ENCODE data around the gene UTY.
"Not testable (repeated sequence)": the region's sequence is repeated elsewhere in the genome, so short reads cannot be mapped to it uniquely, and the experiment has no call there.

Gene UTY

DNA sequence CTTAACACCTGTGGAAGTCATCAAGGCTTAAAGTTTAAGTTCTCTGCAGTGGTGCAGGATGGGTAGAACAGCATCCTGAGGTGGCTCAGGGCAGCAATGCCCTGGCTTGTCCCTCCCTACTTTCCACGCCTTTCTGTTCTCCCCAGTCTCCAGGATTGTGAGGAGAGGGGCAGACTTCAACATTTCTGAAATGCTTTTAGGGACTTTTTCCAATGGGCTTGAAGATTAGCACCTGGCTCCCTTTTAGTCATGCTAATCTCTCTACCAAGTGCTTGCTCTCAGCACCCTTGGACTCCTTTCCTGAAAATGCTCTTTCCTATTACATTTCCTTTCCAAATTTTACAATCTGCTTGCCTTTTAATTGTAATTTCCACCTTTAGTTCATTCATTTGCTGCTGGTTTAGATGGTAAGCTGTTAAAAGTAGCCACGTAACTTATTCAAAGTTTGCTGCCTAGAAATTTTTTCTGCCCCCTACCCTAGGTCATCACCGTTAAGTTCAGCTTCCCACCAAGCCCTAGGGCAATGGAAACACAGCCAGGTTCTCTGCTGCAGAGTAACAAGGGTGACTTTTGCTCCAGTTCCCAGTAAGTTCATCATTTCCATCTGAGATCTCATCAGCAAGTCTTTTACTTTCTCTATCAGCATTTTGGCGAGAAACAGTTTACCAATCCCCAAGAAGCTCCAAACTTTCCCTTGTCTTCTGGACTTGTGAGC is 183.5 kb downstream of the UTY start:
- no peak for DNase-seq

DNA sequence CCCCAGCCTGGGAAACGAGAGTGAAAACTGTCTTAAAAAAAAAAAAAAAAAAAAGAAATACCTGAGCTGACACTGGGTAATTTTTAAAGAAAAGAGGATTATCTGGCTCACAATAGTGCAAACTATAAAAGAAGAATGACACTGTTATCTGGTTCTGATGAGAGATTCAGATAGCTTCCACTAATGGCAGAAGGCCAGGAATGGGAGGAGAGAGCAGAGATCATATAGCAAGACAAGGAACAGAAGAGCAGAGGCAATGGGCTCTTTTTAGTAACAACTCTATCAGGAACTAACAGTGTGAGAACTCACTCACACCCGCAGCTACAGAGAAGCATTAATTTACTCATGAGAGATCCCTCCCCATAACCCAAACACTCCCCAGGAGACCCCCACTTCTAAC is 184.8 kb downstream of the UTY start:
- DNase-seq, result no peak

DNA sequence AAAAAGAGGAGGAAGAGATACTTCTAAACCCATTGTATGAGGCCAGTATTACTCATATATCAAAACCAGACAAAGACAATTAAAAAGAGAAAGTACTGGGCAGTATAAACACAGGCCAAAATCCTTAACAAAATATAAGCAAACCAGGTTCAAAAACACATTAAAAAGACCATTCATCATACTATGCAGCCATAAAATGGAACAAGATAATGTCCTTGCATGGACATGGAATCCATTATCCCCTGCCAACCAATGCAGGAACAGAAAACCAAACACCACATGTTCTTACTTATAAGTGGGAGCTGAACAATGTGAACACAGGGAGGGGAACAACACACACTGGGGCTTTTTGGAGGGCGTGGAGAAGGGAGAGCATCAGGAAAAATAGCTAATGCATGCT is 188.6 kb downstream of the UTY start:
- DNase-seq, result no peak

DNA sequence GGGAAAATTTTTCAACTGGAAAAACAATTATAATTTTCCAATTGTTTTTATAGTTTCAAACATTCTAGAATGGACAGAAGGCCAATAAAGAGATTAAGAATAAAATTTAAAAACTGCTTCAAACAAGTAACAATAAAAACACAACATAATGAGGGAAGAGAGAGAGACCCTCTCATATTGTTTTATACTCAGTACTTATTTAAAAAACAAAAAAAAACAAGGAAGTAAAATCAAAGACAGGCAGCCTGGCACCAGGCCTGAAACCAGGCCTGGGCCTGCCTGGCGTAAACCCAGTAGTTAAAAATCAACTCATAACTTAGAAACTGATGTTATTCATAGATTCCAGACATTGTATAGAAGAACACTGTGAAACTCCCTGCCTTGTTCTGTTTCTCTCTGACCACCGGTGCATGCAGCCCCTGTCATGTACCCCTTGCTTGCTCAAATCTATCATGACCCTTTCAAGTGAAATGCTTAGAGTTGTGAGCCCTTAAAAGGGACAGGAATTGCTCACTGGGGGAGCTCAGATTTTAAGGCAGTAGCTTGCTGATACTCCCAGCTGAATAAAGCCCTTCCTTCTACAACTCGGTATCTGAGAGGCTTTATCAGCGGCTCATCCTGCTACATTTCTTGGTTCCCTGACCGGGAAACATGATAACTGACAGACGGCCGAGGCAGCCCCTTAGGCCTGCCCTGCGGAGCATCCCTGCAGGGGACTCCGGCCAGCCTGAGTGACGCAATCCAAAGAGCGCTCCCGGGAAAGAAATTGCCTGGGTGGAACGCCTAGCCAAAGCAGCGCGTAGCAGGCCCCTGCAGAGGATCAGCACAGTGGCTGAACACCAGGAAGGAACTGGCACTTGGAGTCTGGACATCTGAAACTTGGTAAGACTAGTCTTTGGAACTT is 197.4 kb downstream of the UTY start:
- DNase-seq, result not testable (repeated sequence)

DNA sequence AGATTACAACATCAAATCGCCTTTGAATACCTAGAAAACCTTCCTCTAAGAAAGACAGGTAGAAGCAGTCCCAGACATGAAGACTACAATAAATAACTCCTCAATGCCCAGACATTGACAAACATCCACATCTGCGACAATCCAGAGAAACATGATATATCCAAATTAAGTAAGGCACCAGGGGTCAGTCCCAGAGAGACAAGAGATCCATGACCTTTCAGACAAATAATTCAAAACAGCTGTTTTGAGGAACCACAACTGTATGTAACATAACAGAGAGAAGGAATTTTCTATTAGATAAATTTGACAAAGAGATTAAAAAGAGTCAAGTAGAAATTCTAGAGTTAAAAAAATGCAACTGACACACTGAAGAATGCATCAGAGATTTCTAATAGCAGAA is 200.3 kb downstream of the UTY start:
- no peak for DNase-seq

DNA sequence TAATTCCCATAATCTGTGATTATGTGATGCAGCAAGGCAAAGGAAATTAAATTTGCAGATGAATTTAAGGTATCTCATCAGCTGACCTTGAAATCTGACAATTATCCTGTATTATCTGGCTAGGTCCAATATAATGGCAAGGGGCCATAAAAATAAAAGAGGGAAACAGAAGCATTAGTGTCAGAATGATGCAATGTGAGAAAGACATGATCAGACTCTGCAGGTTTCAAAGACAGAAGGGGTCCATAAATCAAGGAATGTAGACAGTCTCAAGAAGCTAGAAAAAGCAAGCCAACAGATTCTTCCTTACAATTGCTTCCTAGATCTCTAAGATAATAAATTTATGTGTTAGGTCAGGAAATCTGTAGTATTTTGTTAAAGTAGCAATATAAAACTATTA is 208.1 kb downstream of the UTY start:
- DNase-seq, result no peak

DNA sequence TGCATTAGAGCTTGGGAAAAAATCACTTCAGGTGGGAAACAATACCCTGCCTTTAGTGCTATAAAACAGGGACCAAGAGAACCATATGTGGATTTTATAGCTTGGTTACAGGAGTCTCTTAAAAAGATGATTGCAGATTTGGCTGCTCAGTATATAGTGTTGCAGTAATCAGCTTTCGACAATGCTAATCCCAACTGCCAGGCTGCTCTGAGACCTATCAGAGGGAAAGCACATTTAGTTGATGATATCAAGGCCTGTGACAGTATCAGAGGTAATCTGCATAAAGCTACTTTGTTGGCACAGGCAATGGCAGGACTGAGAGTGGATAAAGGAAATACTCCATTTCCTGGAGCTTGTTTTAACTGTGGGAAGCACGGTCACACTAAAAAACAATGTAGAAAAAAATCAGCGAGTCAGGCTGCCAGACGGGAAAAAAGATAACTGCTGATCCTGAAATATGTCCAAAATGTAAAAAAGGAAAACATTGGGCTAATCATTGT is 225.8 kb downstream of the UTY start:
- not testable (repeated sequence) for DNase-seq

DNA sequence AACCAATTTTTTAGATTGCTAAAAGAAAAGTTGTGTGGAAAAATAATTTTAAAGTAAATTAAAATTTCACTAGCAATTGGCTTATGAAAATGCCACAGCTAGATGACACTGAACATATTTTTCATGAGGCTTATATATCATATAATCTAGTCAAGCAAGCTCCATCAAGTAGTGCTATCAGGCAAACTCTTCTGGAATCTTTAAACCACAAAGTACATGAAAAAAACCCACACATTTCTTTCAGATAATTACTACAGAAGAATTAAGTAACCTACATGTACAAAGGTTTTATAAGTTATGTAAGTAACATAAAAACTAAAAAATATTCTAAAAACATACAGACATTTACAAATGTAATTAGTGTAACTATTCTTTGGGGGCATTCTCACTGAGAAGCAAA is 229.4 kb downstream of the UTY start:
- no peak for DNase-seq

DNA sequence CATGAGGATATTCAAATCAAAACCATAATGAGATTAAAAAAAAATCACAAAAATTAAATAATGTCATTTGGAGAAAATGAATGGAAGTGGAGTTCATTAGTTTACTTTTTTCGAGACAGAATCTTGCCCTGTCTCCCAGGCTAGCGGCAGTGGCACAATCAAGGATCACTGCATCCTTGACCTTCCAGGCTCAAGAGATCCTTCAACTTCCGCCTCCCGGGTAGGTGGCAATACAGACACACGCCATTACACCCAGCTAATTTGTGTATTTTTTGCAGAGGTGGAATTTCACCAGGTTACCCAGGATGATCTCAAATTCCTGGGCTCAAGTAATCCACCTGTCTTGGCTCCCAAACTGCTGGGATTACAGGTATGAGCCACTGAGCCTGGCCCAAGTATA is 236.1 kb downstream of the UTY start:
- DNase-seq, result no peak

DNA sequence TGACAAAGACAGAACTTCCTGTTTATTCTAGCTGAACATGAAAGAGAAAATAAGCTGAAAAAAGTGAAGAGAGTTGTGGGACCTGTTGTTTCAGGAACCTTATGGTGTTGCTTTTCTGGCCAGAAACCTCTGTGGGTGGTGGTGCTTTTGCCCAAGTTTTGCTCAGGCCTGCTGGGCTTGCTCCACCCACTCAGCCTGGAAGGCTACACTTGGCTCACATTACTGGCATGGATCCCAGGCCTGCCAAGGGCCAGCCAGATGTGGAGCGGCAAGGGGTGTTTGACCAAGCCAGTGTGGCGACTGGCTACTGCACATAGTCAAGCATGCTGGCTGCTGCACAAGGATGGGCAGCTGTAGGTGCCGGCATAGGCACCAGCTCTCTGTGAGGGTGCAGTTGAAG is 245.9 kb downstream of the UTY start:
- no peak for DNase-seq

DNA sequence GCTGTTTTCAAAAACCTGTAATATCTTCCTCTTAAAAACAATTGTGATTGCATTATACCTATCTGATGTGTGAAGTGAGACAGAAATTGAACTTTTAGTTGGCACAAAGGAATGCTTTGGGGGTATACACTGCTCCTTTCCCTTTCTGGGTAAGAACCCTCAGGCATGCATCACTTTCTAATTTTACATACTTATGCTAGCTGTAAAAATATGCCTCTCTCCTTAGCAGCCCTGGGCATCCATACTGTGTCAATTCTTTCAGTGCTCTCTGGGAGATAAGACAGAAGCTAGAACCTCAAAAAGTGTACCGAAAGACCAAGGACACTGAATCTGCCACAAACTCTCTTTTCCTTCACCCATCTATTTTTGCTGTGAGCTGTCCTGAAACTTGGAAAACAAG is 246.7 kb downstream of the UTY start:
- DNase-seq, result no peak

DNA sequence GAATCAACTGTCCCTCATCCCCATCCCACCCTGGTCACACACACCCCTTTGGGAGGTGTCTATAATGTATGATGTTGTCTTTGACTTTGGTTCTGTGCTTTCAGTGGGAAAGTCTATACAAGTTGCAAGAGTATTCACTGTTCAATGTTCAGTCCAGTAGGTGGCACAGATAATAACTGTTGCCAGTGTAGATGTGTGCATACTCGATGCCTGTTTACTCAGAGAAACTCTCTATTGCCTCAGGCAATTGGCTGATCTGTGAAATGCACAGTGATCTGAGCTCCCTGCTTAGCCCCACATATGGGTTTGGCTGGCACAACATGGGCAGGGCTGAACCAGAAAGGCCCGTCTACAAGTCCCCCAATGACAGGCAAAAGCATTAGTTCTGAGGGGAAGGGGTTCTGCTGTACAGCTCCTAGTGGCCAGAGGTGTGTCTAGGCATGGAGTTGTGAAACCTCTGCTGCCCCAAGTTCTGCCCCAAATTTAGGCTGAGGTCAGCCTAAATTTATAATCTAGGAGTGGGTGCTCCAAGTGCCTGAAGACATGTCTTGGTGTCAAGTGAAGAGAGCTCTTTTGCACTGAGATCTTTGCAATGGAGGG is 252.4 kb downstream of the UTY start:
- no peak for DNase-seq

DNA sequence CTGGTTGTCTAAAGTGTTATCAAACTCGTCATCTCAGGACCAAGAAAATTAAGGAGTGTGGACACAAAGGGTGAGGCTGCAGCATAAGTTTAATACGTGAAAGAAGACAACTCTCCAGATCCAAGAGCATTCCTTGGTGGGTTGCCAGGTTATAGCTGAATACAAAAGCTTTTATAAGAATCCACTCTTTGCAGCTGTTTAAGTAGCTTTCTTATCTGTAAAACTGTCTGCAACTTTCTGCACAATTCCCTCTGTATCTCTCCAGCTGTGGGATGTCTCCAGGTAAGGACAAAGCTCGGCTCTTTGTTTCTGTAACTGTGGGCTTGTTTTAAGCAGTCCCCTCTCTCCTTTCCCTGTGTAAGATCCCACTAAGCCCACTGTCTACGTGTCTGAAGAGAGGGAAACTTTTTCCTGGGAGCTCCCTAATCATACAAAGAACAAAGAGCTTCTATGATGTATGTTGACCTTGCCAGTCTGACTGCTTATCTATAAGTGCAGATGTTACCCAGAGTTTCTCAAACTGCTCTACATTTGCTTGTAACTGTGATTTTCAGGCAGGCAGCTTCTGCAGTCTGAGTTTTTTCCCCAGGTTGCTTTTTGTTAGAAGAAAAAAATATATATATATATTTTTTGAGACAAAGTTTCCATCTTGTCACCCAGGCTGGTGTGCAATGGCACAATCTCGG is 268.7 kb downstream of the UTY start:
- no peak for DNase-seq

DNA sequence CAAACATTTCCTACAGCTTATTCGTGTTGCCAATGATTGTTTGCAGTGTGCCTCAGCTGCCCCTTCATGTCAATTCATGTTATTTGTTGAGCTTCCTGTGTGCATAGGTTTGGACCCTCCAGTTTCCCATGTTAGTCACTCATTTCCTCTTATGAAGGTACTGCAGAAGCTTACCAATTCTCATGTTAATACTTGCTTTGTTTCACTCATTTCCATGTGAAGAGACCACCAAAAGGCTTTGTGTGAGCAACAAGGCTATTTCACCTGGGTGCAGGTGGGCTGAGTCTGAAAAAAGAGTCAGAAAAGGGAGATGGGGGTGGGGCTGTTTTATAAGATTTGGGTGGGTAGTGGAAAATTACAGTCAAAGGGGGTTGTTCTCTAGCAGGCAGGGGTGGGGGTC is 274.6 kb downstream of the UTY start:
- DNase-seq, result no peak

All from stimulated activated CD4-positive, alpha-beta T cell treated with anti-CD3 and anti-CD28 coated beads, Interleukin-15, amount 100 ng/mL, for 24 hours (primary cell).